ENCODE measurements around the gene RTCA.
"Not testable (repeated sequence)": the region's sequence is repeated elsewhere in the genome, so short reads cannot be mapped to it uniquely, and the experiment has no call there.

RTCA gene

DNA sequence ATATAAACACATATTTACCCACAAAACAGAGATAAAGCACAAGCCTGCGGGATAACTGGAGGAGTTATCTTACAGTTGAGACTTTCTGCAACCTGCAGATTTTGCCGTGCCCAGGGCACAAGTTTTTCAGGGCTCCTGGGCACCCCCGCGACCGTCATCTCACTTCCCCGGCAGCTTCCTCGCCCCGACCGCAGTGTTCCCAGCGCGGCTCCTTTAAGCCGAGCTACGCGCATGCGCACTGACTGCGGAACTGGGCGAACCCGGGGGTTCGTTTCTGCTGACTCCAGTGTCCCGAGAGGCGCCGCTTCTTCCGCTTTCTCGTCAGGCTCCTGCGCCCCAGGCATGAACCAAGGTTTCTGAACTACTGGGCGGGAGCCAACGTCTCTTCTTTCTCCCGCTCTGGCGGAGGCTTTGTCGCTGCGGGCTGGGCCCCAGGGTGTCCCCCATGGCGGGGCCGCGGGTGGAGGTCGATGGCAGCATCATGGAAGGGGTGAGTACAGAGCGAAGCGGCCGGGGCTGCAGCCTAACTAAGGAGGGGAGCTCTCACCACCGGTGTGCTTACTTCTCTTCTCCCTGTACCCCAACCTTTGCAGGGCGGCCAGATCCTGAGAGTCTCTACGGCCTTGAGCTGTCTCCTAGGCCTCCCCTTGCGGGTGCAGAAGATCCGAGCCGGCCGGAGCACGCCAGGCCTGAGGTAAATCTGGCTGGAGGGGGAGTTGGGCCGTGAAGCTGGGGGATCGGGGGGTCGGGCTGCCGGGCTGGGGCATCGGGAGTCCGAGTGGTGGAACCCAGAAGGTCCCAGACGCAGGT lies at the start of gene RTCA:
RTCA (plus strand) TSS at position 286 of the 810 bp plus-strand sequence; CDS start at position 446, 160 bp downstream.
- DNase-seq, result peak; percentile 93

DNA sequence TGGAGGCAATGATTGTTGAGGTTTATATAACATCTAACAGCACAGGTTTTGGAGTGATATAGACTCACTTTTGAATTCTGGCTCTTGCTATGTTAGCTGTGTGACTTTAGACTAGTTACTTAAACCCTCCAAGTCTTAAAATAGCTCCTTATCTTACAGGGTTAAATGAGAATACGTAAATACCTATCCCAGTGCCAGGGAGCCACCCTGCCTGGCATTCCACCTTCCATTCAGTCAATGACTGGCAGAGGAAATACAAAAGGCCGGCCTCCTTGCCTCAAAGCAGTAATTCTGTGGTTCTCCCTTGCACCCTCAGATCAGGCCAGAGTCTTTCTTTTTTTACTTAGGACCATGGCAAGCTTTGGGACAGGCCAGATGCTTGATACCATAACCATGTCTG lies 48.2 kb upstream of the RTCA start:
- no peak for DNase-seq

DNA sequence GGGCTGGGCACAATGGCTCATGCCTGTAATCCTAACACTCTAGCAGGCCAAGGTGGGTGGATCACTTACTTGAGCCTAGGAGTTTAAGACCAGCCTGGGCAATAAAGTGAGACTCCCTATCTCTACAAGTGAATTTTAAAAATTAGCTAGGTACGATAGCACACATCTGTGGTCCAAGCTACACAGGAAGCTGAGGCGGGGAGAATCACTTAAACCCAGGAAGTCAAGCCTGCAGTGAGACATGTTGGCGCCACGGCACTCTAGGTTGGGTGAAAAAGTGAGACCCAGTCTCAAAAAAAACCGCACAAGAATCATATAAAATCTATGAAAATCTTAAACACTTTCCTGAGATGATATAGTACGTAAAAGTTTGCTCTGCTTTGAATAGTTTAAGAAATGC lies 46.6 kb upstream of the RTCA start:
- DNase-seq, result no peak

DNA sequence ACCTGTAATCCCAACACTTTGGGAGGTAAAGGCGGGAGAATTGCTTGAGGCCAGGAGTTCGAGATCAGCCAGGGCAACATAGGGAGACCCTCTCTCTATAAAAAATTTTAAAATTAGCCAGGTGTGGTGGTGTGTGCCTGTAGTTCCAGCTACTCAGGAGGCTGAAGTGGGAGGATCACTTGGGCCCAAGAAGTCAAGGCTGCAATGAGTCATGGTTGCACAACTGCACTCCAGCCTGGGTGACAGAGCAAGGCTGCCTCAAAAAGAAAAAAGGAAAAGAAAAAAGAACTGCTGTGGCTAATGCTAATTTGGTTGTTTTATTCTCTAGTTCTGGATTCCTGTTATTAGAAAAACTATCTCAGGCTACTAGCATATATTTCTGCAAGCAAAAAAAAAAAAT lies 46.1 kb upstream of the RTCA start:
- no peak for DNase-seq

DNA sequence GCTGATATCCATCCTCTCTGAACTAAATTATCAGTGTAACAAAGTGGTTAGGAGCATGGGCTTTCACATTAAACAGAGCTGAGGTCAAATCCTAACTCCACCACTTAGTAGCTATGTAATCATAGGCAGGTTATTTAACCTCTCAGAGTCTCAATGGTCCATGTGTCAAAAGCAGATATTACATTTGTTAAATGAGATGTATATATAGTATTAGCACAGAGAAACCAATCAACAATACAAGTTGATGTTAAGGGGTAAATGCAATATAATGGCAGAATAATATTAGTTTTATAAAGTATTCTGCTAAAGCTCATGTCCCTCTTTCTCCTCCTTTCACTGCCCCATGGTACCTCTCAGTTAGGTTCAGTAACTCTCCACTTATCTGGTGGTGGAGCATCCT lies 43.6 kb upstream of the RTCA start:
- no peak for DNase-seq

DNA sequence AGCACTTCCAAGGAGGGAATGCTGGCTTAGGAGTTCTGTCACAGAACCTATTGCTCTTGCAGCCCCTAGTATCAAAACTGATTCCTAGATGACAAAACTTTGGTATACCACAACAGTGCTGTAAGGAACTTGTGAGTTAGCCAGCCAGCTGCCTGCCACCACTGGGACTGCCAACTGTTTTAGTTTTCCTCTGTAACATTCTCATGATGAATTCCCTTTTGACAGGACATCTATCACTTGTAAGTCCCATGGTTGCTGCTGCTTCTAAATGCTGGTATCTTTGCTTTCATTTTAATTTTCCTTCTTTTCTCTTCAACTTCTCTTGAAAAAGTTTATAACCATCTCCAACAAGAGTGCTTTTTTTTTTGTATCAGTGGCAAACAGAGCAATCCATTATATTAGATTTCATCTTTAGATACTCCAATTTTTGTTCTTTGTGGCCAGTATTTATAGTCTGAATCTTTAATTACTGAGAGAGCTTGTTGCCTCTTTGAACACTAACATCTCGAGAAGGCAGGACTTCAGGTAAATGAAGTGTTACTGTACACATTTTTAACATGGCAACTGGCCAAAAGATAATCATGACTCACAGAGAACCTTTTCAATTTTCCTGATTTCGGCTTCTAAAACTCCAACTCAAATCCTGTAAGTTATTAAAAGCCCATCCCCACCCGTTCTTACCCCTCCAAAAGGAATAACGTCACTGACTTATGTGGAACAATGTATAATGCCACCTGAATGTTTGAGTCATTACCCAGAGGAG lies 36.2 kb upstream of the RTCA start:
- DNase-seq, result no peak

DNA sequence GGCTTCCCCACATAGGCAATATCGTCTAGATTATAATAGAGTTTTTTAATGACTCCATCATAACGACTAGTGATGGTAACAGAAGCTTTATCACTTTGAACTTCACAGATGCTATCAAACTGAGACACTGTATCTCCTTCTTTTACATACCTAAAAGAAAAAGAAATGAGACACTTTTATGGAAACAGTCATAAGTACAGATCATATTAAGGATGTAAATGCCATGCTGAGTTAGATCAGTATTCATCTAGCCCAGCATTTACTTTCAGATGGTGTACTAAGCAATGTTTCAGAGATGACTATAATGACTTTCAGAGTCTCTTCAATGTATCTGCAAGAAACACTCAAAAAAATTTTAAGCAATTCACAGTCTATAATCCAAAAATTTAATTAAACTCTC lies 35.3 kb upstream of the RTCA start:
- DNase-seq, result no peak

DNA sequence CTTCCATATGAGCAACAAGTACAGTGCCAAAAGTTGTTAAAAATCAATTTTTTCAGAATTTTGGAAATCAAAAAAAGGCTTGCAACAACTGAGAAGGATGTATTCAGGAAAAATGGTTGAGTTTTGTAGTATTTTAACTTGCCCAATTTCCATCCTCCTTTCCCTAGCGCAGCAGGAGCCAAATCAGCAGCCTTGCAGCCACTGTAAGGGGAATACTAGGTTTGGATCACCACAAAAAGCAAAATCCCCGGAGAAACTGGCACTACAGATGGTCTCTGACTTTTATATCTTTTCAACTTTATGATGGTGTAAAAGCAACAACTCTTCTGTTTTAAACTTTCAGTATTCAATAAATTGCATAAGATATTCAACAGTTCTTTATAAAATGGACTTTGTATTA lies 34.3 kb upstream of the RTCA start:
- DNase-seq, result no peak

DNA sequence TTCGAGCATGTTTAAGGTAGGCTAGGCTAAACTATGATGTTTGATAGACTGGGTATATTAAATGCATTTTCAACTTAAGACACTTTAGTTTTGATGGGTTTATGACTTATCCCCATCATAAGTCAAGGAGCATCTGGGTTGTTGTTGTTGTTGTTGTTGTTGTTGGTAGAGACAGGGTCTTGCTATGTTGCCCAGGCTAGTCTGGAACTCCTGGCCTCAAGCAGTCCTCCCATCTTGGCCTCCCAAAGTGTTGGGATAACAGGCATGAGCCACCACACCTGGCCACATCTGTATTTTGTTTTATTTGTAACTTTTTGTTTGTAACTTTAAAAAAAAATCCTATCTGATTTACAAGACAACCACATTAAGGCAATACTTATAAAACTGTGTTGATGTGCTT lies 33.9 kb upstream of the RTCA start:
- no peak for DNase-seq

DNA sequence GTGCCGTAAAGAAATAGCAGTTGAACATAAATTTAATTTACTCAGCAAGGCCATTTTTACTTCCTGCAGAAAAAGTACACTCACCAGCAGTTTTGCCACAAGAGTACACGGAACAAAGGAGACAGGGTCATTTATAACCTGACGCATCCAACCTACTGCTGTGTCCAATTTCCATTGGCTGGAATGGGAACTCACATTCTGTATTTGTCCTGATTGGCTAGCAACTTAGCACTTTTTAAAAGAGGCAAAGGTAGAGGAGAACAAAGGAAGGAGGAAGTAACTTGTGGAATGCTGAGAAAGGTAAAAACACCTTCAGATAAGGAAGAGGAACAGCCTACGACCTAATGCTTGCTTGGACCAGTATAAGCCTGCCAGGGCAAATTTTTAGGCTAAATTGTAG lies 32.5 kb upstream of the RTCA start:
- DNase-seq, result not testable (repeated sequence)

DNA sequence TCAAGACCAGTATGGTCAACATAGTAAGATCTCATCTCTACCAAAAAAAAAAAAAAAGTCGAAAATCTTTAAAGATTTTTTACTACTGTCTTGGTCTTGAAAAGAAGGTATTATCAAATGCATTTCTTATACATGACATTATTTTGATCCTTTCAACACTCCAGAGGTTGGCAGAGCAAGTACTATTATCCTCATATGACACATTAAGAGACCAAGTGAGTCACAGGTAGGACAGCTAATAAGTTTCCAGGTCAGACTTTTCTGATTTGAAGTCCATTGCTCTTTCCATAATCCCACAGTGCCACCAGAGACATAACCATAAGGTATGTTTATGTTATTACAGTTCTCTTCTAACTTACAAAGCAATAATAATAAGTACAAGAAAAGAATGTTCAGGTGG lies 31.6 kb upstream of the RTCA start:
- DNase-seq, result no peak

DNA sequence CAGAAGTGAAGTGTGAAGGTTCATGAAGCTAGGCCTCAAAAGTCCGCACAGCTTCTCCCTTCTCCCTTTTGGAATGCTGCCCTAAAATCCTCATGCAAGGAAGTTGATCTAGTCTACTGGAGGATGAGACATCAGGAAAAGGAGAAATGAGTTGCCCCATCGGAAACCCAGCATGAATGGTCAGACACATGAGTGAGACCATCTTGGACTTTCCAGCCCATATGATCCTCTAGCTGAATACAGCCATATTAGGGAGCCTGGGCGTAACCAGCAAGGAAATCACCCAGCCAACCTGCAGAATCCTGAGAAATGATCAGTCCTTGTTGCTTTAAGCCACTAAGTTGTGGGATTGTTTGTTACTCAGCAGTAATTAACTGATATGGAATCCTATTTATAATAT lies 28.9 kb upstream of the RTCA start:
- no peak for DNase-seq

DNA sequence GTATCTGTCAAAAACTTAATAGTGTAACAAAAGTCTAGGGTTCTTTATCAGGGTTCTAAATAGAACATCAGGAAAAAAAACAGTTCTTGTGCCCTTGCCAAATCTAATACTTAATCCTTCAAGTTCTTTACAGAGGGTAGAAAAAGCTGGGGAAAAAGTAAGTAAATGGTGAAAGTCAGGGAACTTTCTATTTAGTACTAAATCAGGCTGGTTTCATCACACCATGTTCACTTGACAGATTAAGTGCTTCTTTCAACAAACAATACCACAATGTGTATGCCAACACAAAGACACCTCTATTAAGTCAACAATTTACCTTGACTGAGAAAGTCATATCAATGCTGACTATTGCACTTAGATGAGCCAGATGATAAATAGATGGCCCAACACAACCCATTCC lies 26.1 kb upstream of the RTCA start:
- DNase-seq, result no peak

DNA sequence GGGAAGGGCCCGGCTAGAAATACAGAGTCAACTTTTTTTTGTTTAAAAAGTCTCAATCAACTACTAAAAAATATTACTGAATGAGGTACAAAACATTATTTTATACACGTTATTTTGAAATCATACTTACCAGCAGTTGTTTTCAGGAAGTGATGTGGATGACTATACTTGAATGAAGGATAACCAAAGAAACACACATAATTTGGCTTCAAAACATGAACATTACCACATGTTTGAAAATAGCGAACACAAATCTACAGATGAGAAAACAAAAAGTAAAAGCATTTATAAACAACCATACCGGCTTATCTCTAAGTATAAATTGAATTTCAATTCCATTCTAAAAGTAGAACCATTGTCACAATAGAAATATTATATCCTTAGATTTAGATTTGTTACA lies 25.4 kb upstream of the RTCA start:
- no peak for DNase-seq

DNA sequence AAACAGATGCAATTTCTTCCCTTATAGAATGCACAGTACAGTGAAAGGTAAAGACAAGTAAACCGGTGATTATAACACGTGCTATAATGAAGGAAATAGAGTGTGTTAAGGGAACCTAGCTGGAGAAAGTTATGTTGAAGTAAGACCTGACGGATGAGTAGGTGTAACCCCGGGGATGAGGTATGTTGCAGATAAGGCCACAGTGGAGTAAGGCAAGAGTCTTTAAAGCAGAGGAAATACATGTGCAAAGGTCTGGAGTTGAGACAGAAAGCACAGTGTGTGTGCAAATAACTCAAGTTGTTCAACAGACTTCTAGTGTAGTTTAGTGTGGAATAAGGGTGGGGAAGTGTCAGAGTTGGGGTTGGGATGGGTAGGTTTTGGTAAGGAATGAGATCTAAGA lies 19.3 kb upstream of the RTCA start:
- DNase-seq, result no peak

DNA sequence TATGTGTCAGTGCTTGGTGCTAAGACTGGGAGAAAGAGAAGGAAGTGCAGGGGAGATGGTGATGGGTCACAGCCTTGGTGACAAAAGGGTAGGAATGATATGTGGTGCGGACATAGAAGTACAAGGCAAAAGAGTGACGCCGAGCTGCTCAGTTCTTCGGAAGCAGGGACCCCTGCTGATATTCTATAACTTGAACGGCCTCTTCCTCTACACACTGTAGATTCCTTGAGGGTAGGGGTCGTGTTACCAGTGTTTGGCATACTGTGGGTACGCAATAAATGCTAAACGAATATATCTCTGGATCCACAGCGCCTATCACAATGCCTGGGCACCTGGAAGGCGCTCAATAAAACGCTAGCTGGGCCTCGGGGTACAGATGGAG lies 16.9 kb upstream of the RTCA start:
- no peak for DNase-seq

DNA sequence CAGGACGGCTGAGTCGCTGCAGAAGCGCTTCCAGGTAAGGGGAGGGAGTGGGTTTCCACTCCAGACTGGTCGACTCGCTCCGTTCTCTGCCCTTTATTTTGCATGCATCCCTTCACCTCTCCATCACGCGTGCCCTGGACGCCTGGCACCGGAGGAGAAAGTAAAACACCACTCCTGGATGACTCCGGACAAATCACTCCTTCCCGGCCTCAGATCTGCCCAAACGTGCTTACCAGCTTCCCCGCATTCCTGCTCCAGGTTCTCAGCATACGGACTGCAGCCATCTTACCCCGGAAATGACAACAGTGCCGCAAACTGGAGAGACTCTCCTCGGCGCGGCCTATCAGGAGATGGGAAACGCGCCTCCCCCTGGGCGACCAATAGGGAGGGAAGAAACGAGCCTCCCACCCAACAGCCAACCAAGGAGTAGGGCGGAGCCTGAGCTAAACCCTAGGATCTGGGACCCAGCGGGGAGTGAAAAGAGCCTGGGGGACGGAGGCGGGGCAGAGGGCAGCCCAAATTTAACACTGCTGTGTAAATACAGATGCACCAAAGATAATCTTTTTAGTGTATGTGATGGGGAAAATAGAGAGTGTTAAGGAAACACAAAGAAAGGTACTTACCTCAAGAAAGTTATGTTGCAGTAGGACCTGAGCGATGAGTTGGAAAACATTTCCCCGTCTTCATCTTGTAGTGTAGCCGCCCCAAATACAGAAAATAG lies 16.3 kb upstream of the RTCA start, which contains the start of gene DBT:
DBT (minus strand) TSS at position 298 of the 721 bp plus-strand sequence; CDS start at position 284, 14 bp downstream.
- peak; percentile 92 for DNase-seq

DNA sequence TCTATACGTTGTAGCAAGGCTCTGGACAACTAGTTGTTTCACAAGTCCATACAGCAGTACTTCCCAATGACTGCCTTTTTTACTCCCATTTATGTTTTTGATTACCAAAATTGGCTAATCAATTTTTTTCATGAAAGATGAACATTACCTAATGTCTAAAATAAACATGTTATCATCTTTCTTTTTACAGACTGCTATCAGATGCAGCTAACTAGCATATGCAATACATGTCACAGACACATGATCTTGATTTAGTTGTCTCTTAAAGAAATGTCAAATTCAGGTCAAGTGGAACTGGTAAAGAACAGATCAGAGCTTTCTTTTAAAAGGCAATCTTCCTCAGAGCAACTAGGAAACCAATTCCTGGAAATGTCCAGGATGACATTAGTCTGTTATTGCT lies 15.8 kb upstream of the RTCA start:
- no peak for DNase-seq

DNA sequence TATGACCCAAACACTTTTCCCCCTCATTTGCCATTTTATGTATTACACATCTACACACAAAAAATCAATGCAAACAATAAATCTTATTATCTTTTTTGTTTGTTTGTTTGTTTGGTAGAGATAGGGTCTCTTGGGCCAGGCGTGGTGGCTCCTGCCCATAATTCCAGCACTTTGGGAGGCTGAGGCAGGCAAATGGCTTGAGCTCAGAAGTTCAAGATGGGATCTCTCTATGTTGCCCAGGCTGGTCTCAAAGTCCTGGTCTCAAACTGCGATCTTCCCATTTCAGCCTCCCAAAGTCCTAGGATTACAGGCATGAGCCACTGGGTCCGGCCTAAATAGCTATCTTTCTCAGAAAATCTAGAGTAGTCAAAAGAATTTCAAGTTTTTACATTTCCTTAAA lies 15.2 kb upstream of the RTCA start:
- no peak for DNase-seq

DNA sequence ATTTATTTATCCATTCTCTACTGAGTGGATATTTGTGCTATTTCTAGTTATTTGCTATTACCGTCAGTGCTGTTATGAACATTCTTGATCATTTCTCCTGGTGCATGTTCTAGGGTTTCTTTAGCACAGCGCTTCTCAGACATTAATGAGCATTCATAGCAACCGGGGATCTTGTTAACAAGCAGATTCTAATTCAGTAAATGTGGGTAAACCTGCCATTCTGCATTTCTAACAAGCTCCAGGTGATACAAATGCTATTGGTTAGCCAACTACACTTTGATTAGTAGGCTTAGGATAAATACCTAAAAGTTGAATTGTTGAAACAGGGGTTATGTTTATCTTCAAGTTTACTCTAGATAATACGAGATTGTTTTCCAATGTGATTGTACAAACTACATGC lies 13.1 kb upstream of the RTCA start:
- DNase-seq, result no peak

DNA sequence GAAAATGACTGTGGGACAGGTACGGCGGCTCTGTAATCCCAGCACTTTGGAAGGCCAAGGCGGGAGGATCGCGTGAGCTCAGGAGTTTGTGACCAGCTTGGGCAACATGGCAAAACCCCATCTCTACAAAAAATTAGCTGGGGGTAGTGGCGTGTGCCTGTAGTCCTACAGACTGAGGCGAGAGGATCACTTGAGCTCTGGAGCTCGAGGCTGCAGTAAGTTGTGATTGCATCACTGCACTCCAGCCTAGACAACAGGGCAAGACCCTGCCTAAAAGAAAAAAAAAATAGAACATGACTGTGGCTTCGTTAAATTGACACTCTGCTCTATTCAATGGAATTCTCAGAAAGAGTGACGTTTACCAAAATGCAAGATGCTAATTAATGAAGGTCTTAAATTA lies 12.5 kb upstream of the RTCA start:
- DNase-seq, result no peak

DNA sequence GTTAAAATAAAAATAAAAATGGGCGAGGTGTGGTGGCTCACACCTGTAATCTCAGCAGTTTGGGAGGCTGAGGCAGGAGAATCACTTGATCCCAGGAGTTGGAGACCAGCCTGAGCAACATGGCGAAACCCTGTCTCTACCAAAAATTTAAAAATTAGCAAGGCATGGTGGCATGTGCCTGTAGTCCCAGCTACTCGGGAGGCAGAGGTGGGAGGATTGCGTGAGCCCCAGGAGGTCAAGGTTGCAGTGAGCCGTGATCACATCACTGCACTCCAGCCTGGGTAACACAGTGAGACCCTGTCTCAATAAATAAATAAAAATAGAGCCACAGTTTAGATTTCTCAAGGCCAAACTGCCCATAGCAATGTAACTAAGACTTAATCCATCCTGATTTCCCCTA lies 9.7 kb upstream of the RTCA start:
- not testable (repeated sequence) for DNase-seq

DNA sequence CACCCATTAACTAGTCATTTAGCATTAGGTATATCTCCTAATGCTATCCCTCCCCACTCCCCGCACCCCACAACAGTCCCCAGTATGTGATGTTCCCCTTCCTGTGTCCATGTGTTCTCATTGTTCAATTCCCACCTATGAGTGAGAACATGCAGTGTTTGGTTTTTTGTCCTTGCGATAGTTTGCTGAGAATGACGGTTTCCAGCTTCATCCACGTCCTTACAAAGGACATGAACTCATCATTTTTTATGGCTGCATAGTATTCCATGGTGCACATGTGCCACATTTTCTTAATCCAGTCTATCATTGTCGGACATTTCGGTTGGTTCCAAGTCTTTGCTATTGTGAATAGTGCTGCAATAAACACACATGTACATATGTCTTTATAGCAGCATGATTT lies 7.6 kb upstream of the RTCA start:
- DNase-seq, result not testable (repeated sequence)

DNA sequence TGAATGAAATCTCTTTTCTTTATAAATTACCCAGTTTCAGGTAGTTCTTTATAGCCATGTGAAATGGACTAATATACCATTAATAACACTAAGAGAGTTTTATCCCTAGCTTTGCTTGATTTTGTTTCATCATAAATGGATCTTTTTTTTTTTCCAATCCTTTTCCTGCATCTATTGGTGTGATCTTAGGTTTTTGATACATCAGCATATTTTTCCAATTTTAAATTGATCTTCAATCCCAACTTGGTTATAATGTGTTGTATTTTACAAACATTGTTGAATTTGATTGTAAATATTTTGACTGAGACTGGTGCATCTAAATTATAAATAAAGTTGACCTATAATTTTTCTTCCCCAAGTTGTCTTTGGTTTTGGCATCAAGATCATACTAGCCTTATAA lies 4.3 kb upstream of the RTCA start:
- DNase-seq, result no peak
